Stimulated activated CD8-positive, alpha-beta memory T cell treated with anti-CD3 and anti-CD28 coated beads, Interleukin-12 subunit alpha, Interleukin-12 subunit beta, amount 100 ng/mL, for 24 hours (primary cell): ENCODE measurements around the gene GALP.
"Not testable (repeated sequence)": the region's sequence is repeated elsewhere in the genome, so short reads cannot be mapped to it uniquely, and the experiment has no call there.

Experiments used
- DNase-seq: peaks from one replicate; pipeline ENCODE4 v3.0.0-alpha.2; 2020; ENCODE audit errors: extremely low read depth

GALP gene

GRCh38 chr19:56148096-56148495 lies 27.7 kb upstream of the GALP start:
- DNase-seq: no peak

GRCh38 chr19:56148955-56149655 lies 26.7 kb upstream of the GALP start:
- not testable (repeated sequence) for DNase-seq

DNA sequence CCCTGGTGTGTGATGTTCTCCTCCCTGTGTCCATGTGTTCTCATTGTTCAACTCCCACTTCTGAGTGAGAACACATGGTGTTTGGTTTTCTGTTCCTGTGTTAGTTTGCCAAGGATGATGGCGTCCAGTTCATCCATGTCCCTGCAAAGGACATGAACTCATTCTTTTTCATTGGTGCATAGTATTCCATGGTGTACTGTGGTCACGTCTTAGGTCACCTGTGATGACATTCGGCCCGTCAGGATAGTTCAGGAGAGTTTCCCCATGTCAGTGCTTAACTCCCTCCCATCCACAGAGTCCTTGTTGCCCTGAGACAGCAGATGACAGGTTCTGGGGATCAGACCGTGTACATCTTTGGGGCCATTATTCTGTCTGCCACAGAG lies 26.2 kb upstream of the GALP start:
- no peak for DNase-seq

DNA sequence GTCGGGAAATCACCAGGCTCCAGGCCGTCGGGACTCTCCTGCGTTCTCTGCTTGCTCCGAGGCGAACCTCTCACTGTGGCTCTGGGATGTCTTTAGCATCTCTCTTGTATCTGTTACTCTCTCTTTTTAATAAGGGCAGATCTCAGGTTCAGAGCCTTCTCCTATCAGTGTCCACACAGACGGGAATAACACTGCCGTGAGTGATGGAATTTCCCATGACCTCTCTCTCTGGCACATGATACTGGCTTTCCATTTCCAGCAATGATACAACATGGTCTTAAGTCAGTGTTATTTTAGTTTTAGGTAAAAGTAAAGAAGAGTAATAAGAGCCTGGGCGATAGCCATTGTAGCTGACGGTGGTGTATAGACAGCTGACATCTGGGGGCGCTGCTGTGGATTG lies 25.4 kb upstream of the GALP start:
- no peak for DNase-seq

- no peak for DNase-seq
These were observed 23.2 kb upstream of the GALP start for GRCh38 chr19:56152644-56153043.

DNA sequence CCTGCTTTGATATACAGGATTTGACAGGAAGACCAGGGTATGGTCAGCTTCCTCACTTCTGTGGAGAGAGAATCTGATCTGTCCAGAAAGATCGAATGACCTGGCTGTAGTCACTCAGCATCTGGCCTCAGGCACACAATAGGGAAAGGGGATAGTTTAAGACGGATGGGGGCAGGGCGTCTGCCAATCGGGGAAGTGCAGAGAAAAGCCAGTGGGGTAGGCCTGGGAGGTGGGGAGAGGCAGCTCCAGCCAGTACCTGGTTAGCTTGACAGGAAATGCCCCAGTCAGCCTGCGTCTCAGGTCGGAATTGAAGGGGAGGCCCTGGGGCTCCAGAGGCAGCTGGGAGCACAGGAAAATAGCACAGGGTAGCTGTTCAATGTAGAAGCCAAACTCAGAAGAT lies 22.3 kb upstream of the GALP start:
- DNase-seq: no peak

- no peak for DNase-seq
These were observed 20.6 kb upstream of the GALP start for GRCh38 chr19:56155124-56155687.

- DNase-seq: no peak
These were observed 19.0 kb upstream of the GALP start for GRCh38 chr19:56156768-56157167.

DNA sequence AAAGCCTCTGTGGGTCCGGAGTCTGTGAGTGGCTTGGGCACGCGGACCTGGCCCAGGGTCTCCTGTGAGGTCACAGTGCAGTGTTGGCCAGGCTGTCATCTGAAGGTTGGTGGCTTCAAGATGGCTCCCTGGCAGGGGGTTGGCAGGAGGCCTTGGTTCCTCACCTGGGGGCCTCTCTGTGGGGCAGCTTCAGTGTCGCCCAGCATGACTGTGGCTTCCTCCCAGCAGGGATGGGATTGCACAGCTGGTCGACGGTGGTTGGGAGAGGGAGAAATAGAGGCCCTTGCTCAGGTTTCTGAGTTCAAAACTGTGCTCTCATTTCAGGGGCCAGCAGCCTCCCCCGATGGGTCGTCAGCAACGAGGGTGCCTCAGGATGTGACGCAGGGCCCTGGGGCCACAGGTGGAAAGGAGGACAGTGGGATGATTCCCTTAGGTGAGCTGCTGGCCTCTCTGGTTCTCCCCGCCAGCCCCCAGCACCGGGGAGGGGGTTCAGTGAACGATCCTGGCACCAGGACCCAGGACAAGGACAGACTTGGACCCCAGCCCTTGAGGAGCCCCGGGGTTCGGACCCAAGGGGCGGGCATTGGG lies 17.5 kb upstream of the GALP start:
- DNase-seq: no peak

- no peak for DNase-seq
These were observed 16.7 kb upstream of the GALP start for GRCh38 chr19:56159009-56159559.

DNA sequence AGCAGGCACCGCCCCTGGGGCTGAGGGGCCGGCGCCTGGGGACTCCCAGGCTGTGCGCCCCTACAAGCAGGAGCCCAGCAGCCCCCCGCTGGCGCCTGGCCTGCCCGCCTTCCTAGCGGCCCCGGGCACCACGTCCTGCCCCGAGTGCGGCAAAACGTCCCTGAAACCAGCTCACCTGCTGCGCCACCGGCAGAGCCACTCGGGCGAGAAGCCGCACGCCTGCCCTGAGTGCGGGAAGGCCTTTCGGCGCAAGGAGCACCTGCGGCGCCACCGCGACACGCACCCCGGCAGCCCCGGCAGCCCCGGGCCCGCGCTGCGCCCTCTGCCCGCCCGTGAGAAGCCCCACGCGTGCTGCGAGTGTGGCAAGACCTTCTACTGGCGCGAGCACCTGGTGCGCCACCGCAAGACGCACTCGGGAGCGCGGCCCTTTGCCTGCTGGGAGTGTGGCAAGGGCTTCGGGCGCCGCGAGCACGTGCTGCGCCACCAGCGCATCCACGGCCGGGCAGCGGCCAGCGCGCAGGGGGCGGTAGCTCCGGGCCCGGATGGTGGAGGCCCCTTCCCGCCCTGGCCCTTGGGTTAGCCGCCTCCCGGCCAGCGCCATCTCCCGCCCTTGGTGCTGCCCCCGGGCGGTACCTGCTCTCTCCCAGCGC lies 16.1 kb upstream of the GALP start:
- no peak for DNase-seq

DNA sequence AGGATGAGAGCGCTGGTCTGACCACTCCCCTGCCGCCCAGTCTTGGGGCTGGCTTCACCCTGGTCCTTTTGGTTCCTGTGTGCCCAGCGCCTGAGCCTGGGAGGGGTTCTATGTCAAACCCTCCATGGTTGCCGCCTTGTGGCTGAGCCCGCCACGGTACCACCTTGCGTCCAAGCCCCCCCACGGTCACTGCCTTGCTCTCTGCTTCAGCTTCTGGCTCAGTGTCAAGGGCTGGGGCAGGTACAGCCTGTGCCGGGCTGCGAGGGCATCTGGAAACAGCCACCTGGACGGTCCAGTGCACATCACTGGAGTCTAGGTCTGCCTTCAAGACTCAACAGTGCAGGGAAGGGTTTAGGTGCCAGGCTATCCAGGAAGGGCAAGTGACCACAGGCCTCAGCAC lies 14.3 kb upstream of the GALP start:
- DNase-seq: no peak

DNA sequence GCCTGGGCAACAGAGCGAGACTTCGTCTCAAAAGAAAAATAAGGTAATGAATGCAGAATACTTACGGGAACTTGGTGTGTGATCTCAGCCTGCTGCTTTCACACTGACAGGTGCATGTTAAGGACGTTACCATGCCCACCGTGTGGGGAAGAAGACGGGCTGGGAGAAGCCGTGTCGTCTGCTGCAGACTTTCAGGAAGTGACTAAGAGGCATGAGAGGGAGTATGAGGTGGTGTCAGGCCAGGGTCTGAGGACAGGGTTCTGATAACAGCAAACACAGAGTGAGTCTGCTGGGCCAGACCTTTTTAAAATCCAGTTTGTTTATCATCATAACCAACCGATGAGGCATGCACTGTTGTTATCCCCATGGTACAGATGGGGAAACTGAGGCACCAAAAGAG lies 13.6 kb upstream of the GALP start:
- DNase-seq: no peak

DNA sequence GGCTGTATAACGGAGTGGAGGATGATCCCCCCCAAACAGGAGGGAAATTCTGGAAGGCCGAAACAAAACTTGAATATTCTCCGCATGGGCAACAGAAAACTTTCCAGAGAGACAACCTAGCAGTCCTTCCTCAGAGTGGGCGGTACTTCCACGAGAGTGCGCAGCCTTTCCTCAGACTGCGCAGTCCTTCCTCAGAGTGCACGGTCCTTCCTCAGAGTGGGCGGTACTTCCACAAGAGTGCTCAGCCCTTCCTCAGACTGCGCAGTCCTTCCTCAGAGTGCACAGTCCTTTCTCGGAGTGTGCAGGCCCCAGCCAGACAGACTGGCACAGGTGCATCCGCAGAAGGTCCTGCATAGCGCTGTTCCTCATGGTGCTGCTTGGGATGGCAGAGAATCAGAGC lies 12.7 kb upstream of the GALP start:
- no peak for DNase-seq

DNA sequence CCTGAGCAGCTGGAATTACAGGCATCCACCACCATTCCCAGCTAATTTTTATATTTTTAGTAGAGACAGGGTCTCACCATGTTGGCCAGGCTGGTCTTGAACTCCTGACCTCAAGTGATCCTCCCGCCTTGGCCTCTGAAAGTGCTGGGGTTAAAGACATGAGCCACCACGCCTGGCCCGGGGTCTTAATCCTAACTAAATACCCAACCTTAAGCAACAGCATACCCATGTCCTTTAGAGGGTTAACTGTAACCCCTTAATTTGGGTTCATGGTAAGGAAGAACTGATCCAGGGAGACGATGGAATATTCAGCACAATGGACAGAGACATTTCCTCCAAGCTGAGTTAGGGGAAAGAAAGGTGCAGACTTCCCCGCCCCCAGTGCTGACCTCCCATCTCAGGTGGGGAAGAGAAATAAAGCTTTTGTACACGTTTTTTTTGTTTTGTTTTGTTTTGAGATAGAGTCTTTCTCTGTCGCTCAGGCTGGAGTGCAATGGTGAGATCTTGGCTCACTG lies 8.7 kb upstream of the GALP start:
- DNase-seq: no peak

- DNase-seq: no peak
These were observed 5.5 kb upstream of the GALP start for GRCh38 chr19:56170261-56170660.

- no peak for DNase-seq
These were observed 1.7 kb upstream of the GALP start for GRCh38 chr19:56174086-56174485.

- no peak for DNase-seq
These were observed 1.3 kb upstream of the GALP start for GRCh38 chr19:56174550-56174949.

- DNase-seq: not testable (repeated sequence)
These were observed 502 bp downstream of the GALP start for GRCh38 chr19:56176310-56176709.

- no peak for DNase-seq
These were observed 1.1 kb downstream of the GALP start for GRCh38 chr19:56176881-56177280.

- DNase-seq: no peak
These were observed 1.9 kb downstream of the GALP start for GRCh38 chr19:56177564-56178243.

DNA sequence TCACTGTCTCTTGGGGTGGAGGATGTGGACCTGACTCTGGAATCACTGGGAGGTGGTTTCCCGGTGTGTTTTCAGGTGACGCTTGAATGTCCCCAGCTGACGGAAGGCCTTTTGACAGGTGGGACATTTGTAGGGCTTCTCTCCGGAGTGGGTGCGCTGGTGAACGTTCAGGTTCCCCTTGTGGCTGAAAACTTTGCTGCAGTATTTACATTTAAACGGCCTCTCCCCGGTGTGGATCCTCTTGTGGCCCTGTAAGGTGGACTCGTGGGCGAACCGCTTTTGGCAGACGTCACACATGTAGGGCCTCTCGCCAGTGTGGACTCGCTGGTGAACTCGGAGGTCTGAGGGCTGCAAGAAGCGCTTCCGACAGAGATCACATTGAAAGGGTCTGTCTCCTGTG lies 14.0 kb downstream of the GALP start:
- no peak for DNase-seq
